Keratinocyte (primary cell): ENCODE results near the gene PPP1R12A. TPM values are rescaled to one million over a fixed set of nuclear protein-coding genes. Genes with fewer than 3 reads are reported as not detected.

Experiments used
- DNase-seq: peaks from one replicate; pipeline ENCODE4 v3.0.0-alpha.2; 2011; ENCODE audit warnings: low read depth, missing footprints, low spot score
- FAIRE-seq: peaks from 2 replicates; lab custom pipeline; 2011; peaks lifted over from hg19 to GRCh38; lab: Jason Lieb, UNC
- H2AFZ ChIP-seq: 2 replicates; pipeline ENCODE4 v1.6.0; 2012; ENCODE audit warnings: low read length, control low read depth, inconsistent platforms; ENCODE audit not compliant: control insufficient read depth
- H3K27ac ChIP-seq: 2 replicates; pipeline ENCODE4 v1.5.1; 2011; ENCODE audit warnings: low read length; ENCODE audit not compliant: control insufficient read depth, insufficient read depth
- H3K27me3 ChIP-seq: 3 replicates; pipeline ENCODE4 v1.6.0; 2011; ENCODE audit warnings: low read length; ENCODE audit not compliant: control insufficient read depth, insufficient read depth; ENCODE audit errors: extremely low read depth
- H3K36me3 ChIP-seq, 2 experiments: 2 replicates in 1 of 2; 3 replicates in 1 of 2; pipeline ENCODE4 v1.5.1; 2011; ENCODE audit warnings: low read length in 2 of 2, mild to moderate bottlenecking in 1 of 2; ENCODE audit not compliant: control insufficient read depth in 2 of 2, insufficient read depth in 2 of 2; ENCODE audit errors: extremely low read depth in 1 of 2
- H3K4me1 ChIP-seq: 3 replicates; pipeline ENCODE4 v1.5.1; 2011; ENCODE audit warnings: low read length; ENCODE audit not compliant: control insufficient read depth, insufficient read depth; ENCODE audit errors: extremely low read depth
- H3K4me2 ChIP-seq: 3 replicates; pipeline ENCODE4 v1.6.0; 2011; ENCODE audit warnings: low read depth, low read length; ENCODE audit not compliant: control insufficient read depth, insufficient read depth; ENCODE audit errors: extremely low read depth
- H3K4me3 ChIP-seq, 3 experiments: fragments of 200-600 bp in 1 of 3; sonication (generic) in 1 of 3; 2 replicates in 2 of 3; 3 replicates in 1 of 3; pipeline ENCODE4 v1.5.1; 2011 to 2016; ENCODE audit warnings: low read length in 3 of 3, mild to moderate bottlenecking in 3 of 3, control low read depth in 2 of 3, inconsistent platforms in 1 of 3, low read depth in 1 of 3, mixed read lengths in 1 of 3, mixed run types in 1 of 3, moderate library complexity in 1 of 3; ENCODE audit not compliant: control insufficient read depth in 2 of 3, insufficient read depth in 2 of 3; ENCODE audit errors: extremely low read depth in 1 of 3
- H3K79me2 ChIP-seq: 2 replicates; pipeline ENCODE4 v1.6.0; 2012; ENCODE audit warnings: low read length; ENCODE audit not compliant: control insufficient read depth, insufficient read depth
- H3K9ac ChIP-seq: 3 replicates; pipeline ENCODE4 v1.6.0; 2011; ENCODE audit warnings: low read length; ENCODE audit not compliant: control insufficient read depth, insufficient read depth; ENCODE audit errors: extremely low read depth
- H3K9me1 ChIP-seq: 3 replicates; pipeline ENCODE4 v1.6.0; 2011; ENCODE audit warnings: low read length; ENCODE audit not compliant: control insufficient read depth, insufficient read depth; ENCODE audit errors: extremely low read depth
- H3K9me3 ChIP-seq: 2 replicates; pipeline ENCODE4 v1.5.1; 2012; ENCODE audit warnings: low read depth, low read length; ENCODE audit not compliant: control insufficient read depth
- H4K20me1 ChIP-seq: 3 replicates; pipeline ENCODE4 v1.6.0; 2011; ENCODE audit warnings: low read length; ENCODE audit not compliant: control insufficient read depth, insufficient read depth; ENCODE audit errors: extremely low read depth
- CTCF ChIP-seq, 3 experiments: IDR thresholded peaks in 1 of 3; conservative IDR thresholded peaks in 1 of 3; optimal IDR thresholded peaks in 1 of 3; 2 replicates in 2 of 3; 3 replicates in 1 of 3; pipeline versions ENCODE3 to v1.5.1; 2011; ENCODE audit warnings: low read length in 3 of 3, mild to moderate bottlenecking in 3 of 3, moderate library complexity in 2 of 3, control low read depth in 1 of 3, inconsistent platforms in 1 of 3; ENCODE audit not compliant: insufficient read depth in 2 of 3; ENCODE audit errors: extremely low read depth in 1 of 3
- EZH2 ChIP-seq: IDR thresholded peaks from one replicate; pipeline ENCODE4 v1.6.1; 2012; ENCODE audit warnings: inconsistent platforms, mild to moderate bottlenecking, low read length, moderate library complexity
- dilution Hi-C: fragments of 300-500 bp; cut with MboI; formaldehyde crosslinking; loops from one replicate; pipeline ENCODE4 v1.7.0; 2020; ENCODE audit warnings: low sequenced_read_pairs; ENCODE audit not compliant: extremely low pct_ligation_motif_present
- polyA plus RNA-seq, 5 experiments: library from polyadenylated mRNA; depleted of rRNA in 3 of 5; stranded (reverse) in 3 of 5; stranded (forward) in 1 of 5; unstranded in 1 of 5; fragments of >200 nt; gene quantifications; 1 replicate in 1 of 5; 2 replicates in 3 of 5; 3 replicates in 1 of 5; pipeline versions ENCODE4 v1.2.1 to v1.2.3, GENCODE V29; 2011 to 2012; ENCODE audit warnings: missing spikeins in 2 of 5, low read depth in 1 of 5, low replicate concordance in 1 of 5

The PPP1R12A gene
- polyA plus RNA-seq, 1 donor (not counting 4 experiments of a cell fraction or from before 2014, with no cell fraction given), result 45.2 TPM

GRCh38 chr12:79961411-79961810, 26.5 kb upstream of the PPP1R12A start:
- Histone ChIP-seq H3K4me1 (no peaks in the 10 kb centered on the region), H3K9ac (no peak overlapping the region), H4K20me1 (no peaks in the 10 kb centered on the region), H3K27me3 (no peaks in the 10 kb centered on the region), H3K4me3 (no peak overlapping the region), H3K36me3 (no peaks in the 10 kb centered on the region), H3K27ac (no peak overlapping the region), H2AFZ (no peak overlapping the region), H3K79me2 (no peaks in the 10 kb centered on the region), H3K4me2 (no peak overlapping the region), H3K9me3 (no peaks in the 10 kb centered on the region), H3K9me1 (no peaks in the 10 kb centered on the region)
- DNase-seq (no peak), FAIRE-seq (no peak)
- no peak for TF ChIP-seq CTCF (optimal IDR thresholded peaks at IDR 0.05 in 1 of 3, IDR thresholded peaks at IDR 0.05 in 1 of 3, conservative IDR thresholded peaks at IDR 0.05 in 1 of 3; ENCODE audit: extremely low read depth in 1 of 3, insufficient read depth in 2 of 3, low read length in 3 of 3)
- TF ChIP-seq EZH2, result no peak
- dilution Hi-C loops, result no loop called here

- Histone ChIP-seq H3K4me2 (no peak overlapping the region), H3K27ac (no peak overlapping the region), H4K20me1 (no peaks in the 10 kb centered on the region), H3K36me3 (no peaks in the 10 kb centered on the region), H3K9me1 (no peaks in the 10 kb centered on the region), H3K79me2 (no peaks in the 10 kb centered on the region), H3K4me1 (no peaks in the 10 kb centered on the region), H2AFZ (no peak overlapping the region), H3K9me3 (no peaks in the 10 kb centered on the region), H3K9ac (no peak overlapping the region), H3K4me3 (no peak overlapping the region), H3K27me3 (no peaks in the 10 kb centered on the region)
- DNase-seq (no peak), FAIRE-seq (no peak)
- TF ChIP-seq CTCF (optimal IDR thresholded peaks at IDR 0.05 in 1 of 3, IDR thresholded peaks at IDR 0.05 in 1 of 3, conservative IDR thresholded peaks at IDR 0.05 in 1 of 3; ENCODE audit: extremely low read depth in 1 of 3, insufficient read depth in 2 of 3, low read length in 3 of 3), result no peak
- no peak for TF ChIP-seq EZH2
- dilution Hi-C loops, result no loop called here
Measured at GRCh38 chr12:79959484-79959883, 24.6 kb upstream of the PPP1R12A start.
